ENCODE data around the gene RIPOR3. TPM values are rescaled to one million over a fixed set of nuclear protein-coding genes. Genes with fewer than 3 reads are reported as not detected.
A peak's percentile ranks its signal among the peaks of the same experiment; 100 is the strongest.

Gene RIPOR3
- total and polyA plus RNA-seq, 2 experiments from 2014 or later, result 5.6 to 5.7 TPM

DNA sequence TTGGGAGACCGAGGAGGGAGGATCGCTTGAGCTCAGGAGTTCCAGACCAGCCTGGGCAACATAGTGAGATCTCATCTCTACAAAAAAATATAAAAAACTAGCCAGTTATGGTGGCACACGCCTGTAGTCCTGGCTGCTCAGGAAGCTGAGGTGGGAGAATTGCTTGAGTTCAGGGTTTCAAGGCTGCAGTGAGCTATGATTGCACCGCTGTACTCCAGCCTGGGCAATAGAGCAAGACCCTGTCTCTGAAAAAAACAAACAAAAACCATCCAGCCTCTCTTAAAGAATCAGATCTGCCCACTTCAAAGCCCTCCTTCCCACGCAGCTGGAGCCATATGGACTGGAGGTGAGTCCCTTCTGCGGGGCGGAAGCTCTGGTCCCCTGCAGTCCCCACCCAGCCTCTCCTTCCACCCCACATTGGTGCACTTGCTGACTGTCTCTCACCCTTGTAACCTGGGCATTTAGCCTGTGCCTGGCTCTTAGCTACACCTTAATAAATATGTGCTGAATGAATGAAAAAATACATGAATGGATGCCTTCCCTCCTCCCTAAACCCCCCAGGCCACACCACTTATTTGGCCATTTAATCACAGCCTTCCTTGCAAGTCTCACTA, 32.9 kb upstream of the RIPOR3 start:
- Histone ChIP-seq H3K4me2 (peak overlapping the region; percentile 52), H3K27ac (peak overlapping the region; percentile 76), H3K4me3 (no peak overlapping the region), H3K9me2 (replicated peaks; ENCODE audit: insufficient read depth) (no peaks in the 10 kb centered on the region), H3K36me3 (replicated peaks; ENCODE audit: insufficient read depth, low read depth) (no peaks in the 10 kb centered on the region), H3K4me1 (ENCODE audit: insufficient read depth) (peaks cover 37% of the 10 kb centered on the region), H3K79me2 (no peaks in the 10 kb centered on the region), H2AFZ (no peak overlapping the region), H3K9me3 (ENCODE audit: low read depth) (no peaks in the 10 kb centered on the region), H3K27me3 (no peaks in the 10 kb centered on the region), H4K20me1 (ENCODE audit: insufficient read depth, poor library complexity, severe bottlenecking) (no peaks in the 10 kb centered on the region)
- 78% methylated on average over 7 of the region's 7 CpGs for WGBS (ENCODE audit: low lambda C conversion rate, missing lambda C conversion rate)
- no peak for DNase-seq (ENCODE audit: low spot score)
- TF ChIP-seq EZH2phosphoT487 (IDR thresholded peaks at IDR 0.05; ENCODE audit: low read depth, severe bottlenecking, unreplicated experiment), result no peak
- no peak for TF ChIP-seq CTCF (IDR thresholded peaks at IDR 0.05; ENCODE audit: poor library complexity)
- no peak for TF ChIP-seq EZH2 (IDR thresholded peaks at IDR 0.05; ENCODE audit: borderline replicate concordance)

- no peaks in the 10 kb centered on the region for H3K79me2 ChIP-seq
- DNase-seq (ENCODE audit: low spot score), result no peak
- TF ChIP-seq EZH2phosphoT487 (IDR thresholded peaks at IDR 0.05; ENCODE audit: low read depth, severe bottlenecking, unreplicated experiment), result no peak
- no peak for TF ChIP-seq CTCF (IDR thresholded peaks at IDR 0.05; ENCODE audit: poor library complexity)
- no peak overlapping the region for H3K4me2 ChIP-seq
- H3K36me3 ChIP-seq (replicated peaks; ENCODE audit: insufficient read depth, low read depth), result no peaks in the 10 kb centered on the region
- WGBS (ENCODE audit: low lambda C conversion rate, missing lambda C conversion rate), result 85% methylated on average over 9 of the region's 9 CpGs
- H3K4me1 ChIP-seq (ENCODE audit: insufficient read depth), result peaks cover 31% of the 10 kb centered on the region
- H3K4me3 ChIP-seq, result no peak overlapping the region
- no peaks in the 10 kb centered on the region for H3K27me3 ChIP-seq
- no peaks in the 10 kb centered on the region for H3K9me2 ChIP-seq (replicated peaks; ENCODE audit: insufficient read depth)
- no peaks in the 10 kb centered on the region for H4K20me1 ChIP-seq (ENCODE audit: insufficient read depth, poor library complexity, severe bottlenecking)
- peak overlapping the region; percentile 76 for H3K27ac ChIP-seq
- no peaks in the 10 kb centered on the region for H3K9me3 ChIP-seq (ENCODE audit: low read depth)
- H2AFZ ChIP-seq, result no peak overlapping the region
These were observed 32.3 kb upstream of the RIPOR3 start for GRCh38 chr20:50723672-50724071.

DNA sequence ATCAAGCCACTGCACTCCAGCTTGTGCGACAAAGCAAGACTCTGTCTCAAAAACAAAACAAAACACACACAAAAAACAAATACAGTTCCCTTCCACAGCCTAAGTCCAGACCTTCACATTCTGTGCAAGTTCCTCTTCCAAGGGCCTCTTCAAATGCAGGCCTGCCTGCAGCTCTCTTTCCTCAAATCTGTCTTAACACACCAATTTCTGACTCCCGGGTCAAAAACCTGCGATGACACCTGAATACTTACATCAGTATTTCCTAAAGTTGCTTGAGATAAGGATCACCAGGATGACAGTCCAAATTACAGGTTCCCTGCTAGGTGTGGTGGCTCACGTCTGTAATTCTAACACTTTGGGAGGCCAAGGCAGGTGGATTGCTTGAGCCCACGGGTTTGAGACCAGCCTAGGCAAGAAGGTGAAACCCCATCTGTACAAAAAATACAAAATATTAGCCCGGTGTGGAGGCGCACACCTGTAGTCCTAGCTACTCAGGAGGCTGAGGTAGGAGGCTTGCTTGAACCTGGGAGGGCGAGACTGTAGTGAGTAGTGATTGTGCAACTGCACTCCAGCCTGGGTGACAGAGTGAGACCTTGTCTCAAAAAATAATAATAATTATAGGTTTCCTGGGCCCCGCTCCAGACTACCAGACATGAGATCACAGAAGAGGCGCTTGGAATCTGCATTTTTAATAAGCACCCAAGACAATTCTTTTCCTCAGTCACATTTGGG, 31.2 kb upstream of the RIPOR3 start:
- H3K36me3 ChIP-seq (replicated peaks; ENCODE audit: insufficient read depth, low read depth), result no peaks in the 10 kb centered on the region
- DNase-seq (ENCODE audit: low spot score), result no peak
- no peak overlapping the region for H3K4me2 ChIP-seq
- H3K27me3 ChIP-seq, result no peaks in the 10 kb centered on the region
- no peak overlapping the region for H3K4me3 ChIP-seq
- no peak overlapping the region for H2AFZ ChIP-seq
- peaks cover 24% of the 10 kb centered on the region for H3K4me1 ChIP-seq (ENCODE audit: insufficient read depth)
- H3K9me3 ChIP-seq (ENCODE audit: low read depth), result no peaks in the 10 kb centered on the region
- peak overlapping the region; percentile 62 for H3K27ac ChIP-seq
- H3K79me2 ChIP-seq, result no peaks in the 10 kb centered on the region
- no peak for TF ChIP-seq CTCF (IDR thresholded peaks at IDR 0.05; ENCODE audit: poor library complexity)
- TF ChIP-seq EZH2phosphoT487 (IDR thresholded peaks at IDR 0.05; ENCODE audit: low read depth, severe bottlenecking, unreplicated experiment), result no peak
- no peak for TF ChIP-seq EZH2 (IDR thresholded peaks at IDR 0.05; ENCODE audit: borderline replicate concordance)
- H3K9me2 ChIP-seq (replicated peaks; ENCODE audit: insufficient read depth), result no peaks in the 10 kb centered on the region
- no peaks in the 10 kb centered on the region for H4K20me1 ChIP-seq (ENCODE audit: insufficient read depth, poor library complexity, severe bottlenecking)
- 88% methylated on average over 10 of the region's 10 CpGs for WGBS (ENCODE audit: low lambda C conversion rate, missing lambda C conversion rate)

Data from hepatocyte (in vitro differentiated cells).